H9 (cell line): ENCODE measurements around the gene PTGDR. TPM values are rescaled to one million over a fixed set of nuclear protein-coding genes. Genes with fewer than 3 reads are reported as not detected.

ENCODE experiments used
- DNase-seq: peaks from one replicate; pipeline ENCODE4 v3.0.0-alpha.2; 2017
- H2AFZ ChIP-seq: one replicate; pipeline ENCODE4 v1.6.1; 2013; ENCODE audit warnings: mild to moderate bottlenecking, low read length, control low read depth, moderate library complexity
- H2AK5ac ChIP-seq: 2 replicates; pipeline ENCODE4 v1.6.1; 2013; ENCODE audit warnings: low read length, control low read depth, mixed read lengths; ENCODE audit not compliant: insufficient read length
- H2BK120ac ChIP-seq: one replicate; pipeline ENCODE4 v1.6.1; 2013; ENCODE audit warnings: low read depth, mild to moderate bottlenecking, low read length, control low read depth, inconsistent platforms; ENCODE audit not compliant: poor library complexity, severe bottlenecking
- H2BK12ac ChIP-seq: 2 replicates; pipeline ENCODE4 v1.6.1; 2013; ENCODE audit warnings: low read length, control low read depth, mixed read lengths, low read depth; ENCODE audit not compliant: insufficient read length
- H2BK15ac ChIP-seq: 2 replicates; pipeline ENCODE4 v1.6.1; 2013; ENCODE audit warnings: low read depth, low read length, control low read depth
- H2BK20ac ChIP-seq: one replicate; pipeline ENCODE4 v1.6.1; 2013; ENCODE audit warnings: low read depth, mild to moderate bottlenecking, low read length, control low read depth, inconsistent platforms; ENCODE audit not compliant: poor library complexity, severe bottlenecking
- H2BK5ac ChIP-seq: 2 replicates; pipeline ENCODE4 v1.6.1; 2013; ENCODE audit warnings: low read length, control low read depth, mixed read lengths; ENCODE audit not compliant: insufficient read length
- H3K14ac ChIP-seq: 2 replicates; pipeline ENCODE4 v1.6.1; 2013; ENCODE audit warnings: low read length, control low read depth; ENCODE audit not compliant: insufficient read depth
- H3K18ac ChIP-seq: 2 replicates; pipeline ENCODE4 v1.6.1; 2013; ENCODE audit warnings: low read depth, mild to moderate bottlenecking, mixed read lengths, low read length, control low read depth; ENCODE audit not compliant: insufficient read length
- H3K23ac ChIP-seq: 2 replicates; pipeline ENCODE4 v1.6.1; 2013; ENCODE audit warnings: low read length, control low read depth, mixed read lengths, low read depth; ENCODE audit not compliant: insufficient read length
- H3K23me2 ChIP-seq: 2 replicates; pipeline ENCODE4 v1.6.1; 2013; ENCODE audit warnings: low read depth, mild to moderate bottlenecking, mixed read lengths, low read length, control low read depth; ENCODE audit not compliant: insufficient read length, poor library complexity, severe bottlenecking
- H3K27ac ChIP-seq: 2 replicates; pipeline ENCODE4 v1.5.1; 2013; ENCODE audit warnings: low read length, control low read depth, mixed read lengths, low read depth; ENCODE audit not compliant: insufficient read length
- H3K27me3 ChIP-seq: 2 replicates; pipeline ENCODE4 v1.6.1; 2013; ENCODE audit warnings: low read length, control low read depth, inconsistent platforms; ENCODE audit not compliant: insufficient read depth
- H3K4ac ChIP-seq: 2 replicates; pipeline ENCODE4 v1.6.1; 2013; ENCODE audit warnings: low read depth, mild to moderate bottlenecking, control low read depth, inconsistent platforms, low read length, moderate library complexity
- H3K4me1 ChIP-seq: 2 replicates; pipeline ENCODE4 v1.6.1; 2013; ENCODE audit warnings: low read length, control low read depth, inconsistent platforms; ENCODE audit not compliant: insufficient read depth
- H3K4me2 ChIP-seq: 2 replicates; pipeline ENCODE4 v1.6.1; 2013; ENCODE audit warnings: low read length, control low read depth, mixed read lengths; ENCODE audit not compliant: insufficient read length, insufficient read depth
- H3K56ac ChIP-seq: 2 replicates; pipeline ENCODE4 v1.6.1; 2013; ENCODE audit warnings: low read depth, mild to moderate bottlenecking, mixed read lengths, low read length, control low read depth; ENCODE audit not compliant: insufficient read length
- H3K79me1 ChIP-seq: 2 replicates; pipeline ENCODE4 v1.6.1; 2013; ENCODE audit warnings: low read depth, mild to moderate bottlenecking, moderate library complexity, low read length, control low read depth, inconsistent platforms; ENCODE audit not compliant: insufficient read depth, poor library complexity, severe bottlenecking
- H3K79me2 ChIP-seq: 2 replicates; pipeline ENCODE4 v1.6.1; 2013; ENCODE audit warnings: low read length, control low read depth, inconsistent platforms; ENCODE audit not compliant: insufficient read depth
- H3K9ac ChIP-seq: 2 replicates; pipeline ENCODE4 v1.6.1; 2013; ENCODE audit warnings: low read length, control low read depth, mixed read lengths; ENCODE audit not compliant: insufficient read length; ENCODE audit errors: extremely low read depth
- H3K9me3 ChIP-seq: one replicate; pipeline ENCODE4 v1.6.1; 2013; ENCODE audit warnings: low read depth, low read length, inconsistent platforms; ENCODE audit not compliant: control insufficient read depth
- H3T11ph ChIP-seq: one replicate; pipeline ENCODE4 v1.6.1; 2013; ENCODE audit warnings: mild to moderate bottlenecking, low read length, control low read depth, inconsistent platforms
- H4K20me1 ChIP-seq: one replicate; pipeline ENCODE4 v1.6.1; 2013; ENCODE audit not compliant: control insufficient read depth, insufficient read length, insufficient read depth
- H4K5ac ChIP-seq: 2 replicates; pipeline ENCODE4 v1.6.1; 2013; ENCODE audit warnings: low read depth, mild to moderate bottlenecking, mixed read lengths, low read length, control low read depth; ENCODE audit not compliant: insufficient read length
- H4K8ac ChIP-seq: replicated peaks from 2 replicates; pipeline ENCODE4 v1.6.1; 2013; ENCODE audit warnings: low read length, control low read depth, mixed read lengths, low read depth; ENCODE audit not compliant: insufficient read length
- H4K91ac ChIP-seq: 2 replicates; pipeline ENCODE4 v1.6.1; 2013; ENCODE audit warnings: low read depth, mild to moderate bottlenecking, moderate library complexity, mixed read lengths, low read length, control low read depth; ENCODE audit not compliant: insufficient read length
- H3K27ac Mint-ChIP-seq, 3 experiments: 2 replicates in 2 of 3; 3 replicates in 1 of 3; pipeline ENCODE4 v1.8.0; 2020 to 2021; ENCODE audit warnings: mixed read lengths in 3 of 3, mild to moderate bottlenecking in 1 of 3, moderate library complexity in 1 of 3
- H3K27me3 Mint-ChIP-seq: 2 replicates; pipeline ENCODE4 v1.8.0; 2021; ENCODE audit warnings: low read depth, mild to moderate bottlenecking, moderate library complexity, mixed read lengths
- H3K36me3 Mint-ChIP-seq, 3 experiments: 2 replicates in 2 of 3; 3 replicates in 1 of 3; pipeline ENCODE4 v1.8.0; 2020 to 2021; ENCODE audit warnings: low read depth in 3 of 3, mixed read lengths in 3 of 3; ENCODE audit not compliant: insufficient read depth in 1 of 3
- H3K4me1 Mint-ChIP-seq, 2 experiments: 2 replicates each; pipeline ENCODE4 v1.8.0; 2020; ENCODE audit warnings: mixed read lengths in 2 of 2
- H3K4me3 Mint-ChIP-seq, 2 experiments: 2 replicates in 1 of 2; 3 replicates in 1 of 2; pipeline ENCODE4 v1.8.0; 2020 to 2021; ENCODE audit warnings: mild to moderate bottlenecking in 2 of 2, mixed read lengths in 2 of 2, moderate library complexity in 1 of 2
- H3K9me3 Mint-ChIP-seq, 2 experiments: 2 replicates in 1 of 2; 3 replicates in 1 of 2; pipeline ENCODE4 v1.8.0; 2020; ENCODE audit warnings: mild to moderate bottlenecking in 2 of 2, mixed read lengths in 2 of 2, moderate library complexity in 1 of 2
- WGBS: extraction: QIAGEN DNeasy Blood & Tissue Kit; methylation state at CpG from one replicate; pipeline ENCODE4 v1.1.7; 2013; ENCODE audit warnings: missing lambda C conversion rate, low lambda C conversion rate, mixed read lengths; ENCODE audit not compliant: insufficient read length; ENCODE audit errors: extremely low coverage; 5-methylcytosine and 5-hydroxymethylcytosine counted together
- total RNA-seq: library from RNA; stranded (reverse); gene quantifications from 2 replicates; pipeline ENCODE4 v1.2.1, GENCODE V29; 2021
- TF ChIP-seq, protein P1 (sequence below): fragments of 200-600 bp; sonication (generic); conservative IDR thresholded peaks from 3 replicates; pipeline ENCODE4 v1.8.0; 2021; ENCODE audit warnings: antibody characterized with exemption, mild to moderate bottlenecking

Gene PTGDR
- total RNA-seq, 1 experiment from 2014 or later: not detected

- Mint-ChIP-seq H3K4me1 (peaks cover 9 to 14% of the 10 kb centered on the region in 2 experiments; a peak in 3 of 4 replicates), H3K36me3 (no peaks in the 10 kb centered on the region), H3K27me3 (peaks cover 2% of the 10 kb centered on the region; the same call in 1 of the 2 replicates), H3K4me3 (no peak overlapping the region), H3K27ac (no peak overlapping the region), H3K9me3 (peaks cover 3 to 4% of the 10 kb centered on the region in 2 experiments; a peak in 3 of 5 replicates)
- Histone ChIP-seq H3K27ac (no peak overlapping the region), H3K23me2 (no peaks in the 10 kb centered on the region), H2BK5ac (no peak overlapping the region), H3K4me1 (no peaks in the 10 kb centered on the region), H4K5ac (no peak overlapping the region), H3K23ac (no peak overlapping the region), H3K14ac (no peak overlapping the region), H3K56ac (no peak overlapping the region), H3K79me2 (no peaks in the 10 kb centered on the region), H4K91ac (no peak overlapping the region), H2AK5ac (no peak overlapping the region), H3K9me3 (no peaks in the 10 kb centered on the region), H2AFZ (no peak overlapping the region), H3K27me3 (no peaks in the 10 kb centered on the region), H2BK15ac (no peak overlapping the region), H3K4ac (no peak overlapping the region), H2BK120ac (no peak overlapping the region), H4K20me1 (no peaks in the 10 kb centered on the region), H4K8ac (no peak overlapping the region), H3T11ph (no peak overlapping the region), H3K9ac (no peak overlapping the region), H2BK12ac (no peak overlapping the region), H3K79me1 (no peaks in the 10 kb centered on the region), H2BK20ac (no peak overlapping the region), H3K4me2 (no peak overlapping the region), H3K18ac (no peak overlapping the region)
- no CpG with 5 or more reads among the region's 7 CpGs for WGBS
- no peak for DNase-seq
- TF ChIP-seq, protein P1, sequence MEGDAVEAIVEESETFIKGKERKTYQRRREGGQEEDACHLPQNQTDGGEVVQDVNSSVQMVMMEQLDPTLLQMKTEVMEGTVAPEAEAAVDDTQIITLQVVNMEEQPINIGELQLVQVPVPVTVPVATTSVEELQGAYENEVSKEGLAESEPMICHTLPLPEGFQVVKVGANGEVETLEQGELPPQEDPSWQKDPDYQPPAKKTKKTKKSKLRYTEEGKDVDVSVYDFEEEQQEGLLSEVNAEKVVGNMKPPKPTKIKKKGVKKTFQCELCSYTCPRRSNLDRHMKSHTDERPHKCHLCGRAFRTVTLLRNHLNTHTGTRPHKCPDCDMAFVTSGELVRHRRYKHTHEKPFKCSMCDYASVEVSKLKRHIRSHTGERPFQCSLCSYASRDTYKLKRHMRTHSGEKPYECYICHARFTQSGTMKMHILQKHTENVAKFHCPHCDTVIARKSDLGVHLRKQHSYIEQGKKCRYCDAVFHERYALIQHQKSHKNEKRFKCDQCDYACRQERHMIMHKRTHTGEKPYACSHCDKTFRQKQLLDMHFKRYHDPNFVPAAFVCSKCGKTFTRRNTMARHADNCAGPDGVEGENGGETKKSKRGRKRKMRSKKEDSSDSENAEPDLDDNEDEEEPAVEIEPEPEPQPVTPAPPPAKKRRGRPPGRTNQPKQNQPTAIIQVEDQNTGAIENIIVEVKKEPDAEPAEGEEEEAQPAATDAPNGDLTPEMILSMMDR: no peak
Observed at GRCh38 chr14:52227619-52228222, 39.8 kb upstream of the PTGDR start.
